Urothelium cell line (cell line): ENCODE data around the gene GTPBP8.

Source experiments
- DNase-seq: peaks from one replicate; pipeline ENCODE4 v3.0.0; 2011; ENCODE audit warnings: low spot score, mixed read lengths
- FAIRE-seq: peaks from 2 replicates; lab custom pipeline; 2011; peaks lifted over from hg19 to GRCh38; lab: Jason Lieb, UNC

The GTPBP8 gene

GRCh38 chr3:112990672-112991602 is at the start of gene GTPBP8:
TSS of gene GTPBP8 (plus strand) at chr3:112990984. CDS start at chr3:112991000, 16 bp downstream.
- FAIRE-seq: peak; percentile 97
- DNase-seq: peak; percentile 95

- FAIRE-seq: no peak
Measured at GRCh38 chr3:112948346-112948838, 42.4 kb upstream of the GTPBP8 start.

GRCh38 chr3:112956351-112956750 is 34.4 kb upstream of the GTPBP8 start:
- FAIRE-seq (peak; percentile 83), DNase-seq (no peak)

More at GRCh38 chr3:112948346-112948838, 42.4 kb upstream of the GTPBP8 start:
- DNase-seq: no peak

GRCh38 chr3:112958811-112959560 is 31.8 kb upstream of the GTPBP8 start:
- DNase-seq (no peak), FAIRE-seq (no peak)

DNA sequence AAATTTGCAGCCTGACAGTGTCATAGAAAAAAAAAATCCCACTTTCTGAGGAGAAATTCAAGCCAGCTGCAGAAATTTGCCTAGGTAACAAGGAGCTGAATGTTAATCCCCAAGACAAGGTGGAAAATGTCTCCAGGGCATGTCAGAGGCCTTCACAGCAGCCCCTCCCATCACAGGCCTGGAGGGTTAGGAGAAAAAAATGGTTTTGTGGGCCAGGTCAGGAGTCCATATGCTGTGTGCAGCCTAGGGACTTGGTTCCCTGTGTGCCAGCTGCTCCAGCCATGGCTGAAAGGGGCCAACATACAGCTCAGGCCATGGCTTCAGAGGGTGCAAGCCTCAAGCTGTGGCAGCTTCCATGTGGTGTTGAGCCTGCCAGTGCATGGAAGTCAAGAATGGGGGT is 27.1 kb upstream of the GTPBP8 start:
- FAIRE-seq (no peak), DNase-seq (no peak)

GRCh38 chr3:112965656-112966055 is 25.1 kb upstream of the GTPBP8 start:
- no peak for FAIRE-seq
- DNase-seq: no peak

GRCh38 chr3:112966633-112967032 is 24.2 kb upstream of the GTPBP8 start:
- no peak for FAIRE-seq

DNA sequence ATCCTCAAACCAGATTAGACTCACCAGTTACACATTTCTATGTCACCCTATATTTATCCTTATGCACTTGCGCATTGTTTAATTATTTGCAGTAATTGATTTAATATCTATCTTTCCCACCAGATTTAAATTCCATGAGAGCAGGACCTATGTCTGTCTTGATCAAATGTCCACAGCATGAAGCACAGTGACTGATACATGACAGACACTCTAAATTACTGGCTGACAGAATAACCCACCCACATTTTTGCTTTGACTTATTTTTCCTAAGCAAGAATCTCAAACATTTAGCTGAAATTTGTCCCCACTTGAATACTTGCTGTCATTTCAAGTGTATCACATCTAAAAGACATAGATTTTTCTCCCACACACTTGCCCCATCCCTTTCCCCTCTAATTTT is 23.4 kb upstream of the GTPBP8 start:
- DNase-seq (no peak), FAIRE-seq (no peak)

More at GRCh38 chr3:112966633-112967032, 24.2 kb upstream of the GTPBP8 start:
- no peak for DNase-seq

- FAIRE-seq: no peak
- DNase-seq: no peak
Measured at GRCh38 chr3:112967828-112968227, 23.0 kb upstream of the GTPBP8 start.

DNA sequence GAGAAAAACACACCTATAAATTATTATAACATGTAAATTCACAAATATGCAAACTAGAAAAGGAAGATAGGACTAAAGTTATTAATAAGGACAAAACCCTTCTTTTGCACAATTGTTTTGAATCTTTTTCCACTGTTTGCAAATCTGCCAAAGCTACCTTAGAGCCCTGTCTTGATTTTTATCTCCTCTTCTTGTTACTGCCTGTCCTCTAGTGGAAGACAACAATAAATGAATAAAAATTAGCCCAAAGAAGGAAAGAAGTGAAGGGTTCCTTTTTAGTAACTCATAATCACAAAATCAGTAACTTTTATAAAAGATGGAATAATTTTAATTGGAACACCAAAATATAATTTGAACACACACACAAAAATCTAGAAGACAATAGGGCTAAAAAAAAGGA is 18.6 kb upstream of the GTPBP8 start:
- FAIRE-seq: no peak
- no peak for DNase-seq

DNA sequence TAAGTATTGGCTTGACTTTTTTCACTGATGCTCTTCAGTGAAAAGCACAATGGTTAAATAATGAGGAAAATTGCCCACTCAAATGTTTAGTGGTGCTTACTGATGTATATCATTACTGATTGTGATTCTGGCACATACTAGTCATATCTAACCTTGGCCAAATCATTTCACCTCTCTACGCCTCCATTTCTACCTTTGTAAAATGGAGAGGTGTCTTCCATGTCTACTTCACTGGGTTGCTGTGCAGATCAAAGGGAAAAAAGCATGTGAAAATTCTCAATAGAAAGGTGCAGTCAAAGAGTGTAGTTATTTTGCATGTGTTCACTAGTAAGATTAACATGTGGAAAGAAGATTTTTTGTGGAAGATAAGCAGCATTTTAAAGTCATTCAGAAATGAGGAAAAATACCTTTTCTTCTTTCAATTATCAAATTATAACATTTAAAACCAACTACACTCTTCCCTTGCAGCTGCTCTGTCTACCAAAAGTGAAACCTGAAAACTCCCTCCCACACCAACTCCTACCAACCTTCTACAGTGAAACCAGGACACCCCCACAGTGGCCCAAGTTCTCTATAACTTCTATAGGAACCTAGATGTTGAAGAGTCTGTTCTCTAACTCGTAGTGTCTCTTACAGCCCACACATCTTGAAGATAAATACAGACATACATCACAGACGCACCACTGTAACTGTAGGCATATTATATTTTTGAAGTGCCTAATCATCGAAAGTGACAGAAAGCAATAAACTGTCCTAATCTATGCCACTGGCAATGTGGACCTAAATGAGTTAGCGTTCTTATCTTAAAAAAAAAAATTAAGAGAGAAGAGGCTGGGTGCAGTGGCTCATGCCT is 17.2 kb upstream of the GTPBP8 start:
- DNase-seq: no peak
- FAIRE-seq: peak; percentile 59

DNA sequence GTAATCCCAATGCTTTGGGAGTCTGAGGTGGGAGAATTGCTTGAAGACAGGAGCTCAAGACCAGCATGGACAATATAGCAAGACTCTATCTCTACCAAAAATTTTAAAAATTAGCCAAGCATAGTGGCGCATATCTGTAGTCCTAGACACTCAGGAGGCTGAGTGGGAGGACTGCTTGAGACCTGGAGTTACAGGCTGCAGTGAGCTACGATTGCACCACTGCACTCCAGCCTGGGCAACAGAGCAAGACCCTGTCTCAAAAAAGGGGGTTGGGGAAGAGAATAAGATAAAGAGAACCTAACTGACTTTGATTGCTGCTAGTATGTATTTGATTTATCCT is 16.6 kb upstream of the GTPBP8 start:
- DNase-seq: no peak
- no peak for FAIRE-seq

DNA sequence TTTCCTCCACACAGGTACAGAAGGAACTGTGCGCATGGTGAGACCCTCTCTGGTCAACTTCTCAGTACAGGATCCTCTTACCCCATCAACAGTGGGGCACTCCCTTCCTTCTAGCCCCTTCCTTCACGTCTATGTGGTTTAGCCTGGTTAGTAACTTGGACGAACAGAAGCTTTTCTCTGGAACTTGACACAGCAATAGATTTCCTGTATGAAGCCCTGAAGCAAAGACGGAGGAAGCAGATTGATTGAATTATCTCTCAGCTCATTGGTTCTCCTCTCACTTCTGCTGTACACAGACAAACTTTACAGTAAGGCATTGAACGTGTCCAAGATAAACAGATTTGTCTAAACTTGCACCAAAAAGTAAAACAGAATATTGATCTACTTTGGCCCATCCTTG is 15.9 kb upstream of the GTPBP8 start, which contains the start of gene CD200R1:
Gene CD200R1, minus strand, starts transcription at position 210 of the 400 bp plus-strand sequence. CDS start 246 bp downstream, outside the sequence.
- FAIRE-seq (no peak), DNase-seq (no peak)

- FAIRE-seq (no peak), DNase-seq (no peak)
Measured at GRCh38 chr3:112976001-112976400, 14.8 kb upstream of the GTPBP8 start.

GRCh38 chr3:112976953-112977352 is 13.8 kb upstream of the GTPBP8 start:
- DNase-seq: no peak
- no peak for FAIRE-seq

GRCh38 chr3:112979244-112979832 is 11.4 kb upstream of the GTPBP8 start:
- no peak for FAIRE-seq
- DNase-seq: peak; percentile 16

GRCh38 chr3:112980080-112980479 is 10.7 kb upstream of the GTPBP8 start:
- peak; percentile 20 for FAIRE-seq
- no peak for DNase-seq

DNA sequence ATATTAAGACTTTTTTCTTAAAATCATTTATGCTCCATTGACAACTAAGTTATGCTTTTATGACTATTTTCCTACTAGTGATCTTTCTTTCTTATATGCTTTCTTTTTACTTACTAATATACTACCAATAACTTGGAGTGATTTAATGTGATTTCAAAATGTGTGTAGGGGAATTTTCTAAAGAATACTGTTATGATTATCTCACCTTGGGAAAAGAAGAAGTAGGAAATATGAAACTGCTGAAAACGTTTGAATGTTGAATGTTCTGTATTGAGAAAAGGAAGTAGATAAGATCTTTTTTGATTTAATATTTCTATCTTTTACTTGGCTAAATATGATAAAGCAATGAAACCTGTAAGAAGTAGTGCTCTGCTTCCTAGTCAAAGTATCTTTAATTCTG is 8.1 kb upstream of the GTPBP8 start:
- no peak for DNase-seq
- no peak for FAIRE-seq

DNA sequence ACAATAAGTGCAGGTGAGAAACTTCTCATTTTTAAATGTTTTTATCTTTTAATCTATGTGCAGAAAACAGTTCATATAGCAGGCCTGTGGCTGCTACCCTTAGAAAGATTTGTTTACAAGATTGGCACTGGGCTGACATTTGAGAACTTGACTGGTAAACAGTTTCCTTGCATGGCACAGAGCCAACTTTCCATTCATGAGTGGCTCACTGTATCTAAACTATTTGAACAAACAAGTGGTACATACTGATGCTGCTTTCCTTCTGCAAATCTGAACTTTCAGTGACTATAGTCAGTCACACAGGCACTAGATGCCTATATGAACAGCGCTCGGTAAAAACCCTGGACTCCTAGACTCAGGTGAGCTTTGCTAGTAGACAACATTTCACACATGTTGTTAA is 6.3 kb upstream of the GTPBP8 start:
- DNase-seq: no peak
- no peak for FAIRE-seq

- DNase-seq (no peak), FAIRE-seq (no peak)
Measured at GRCh38 chr3:112987710-112988334, 3.0 kb upstream of the GTPBP8 start.
